Stimulated activated CD8-positive, alpha-beta memory T cell treated with anti-CD3 and anti-CD28 coated beads, Interleukin-12 subunit alpha, Interleukin-12 subunit beta, amount 100 ng/mL, for 24 hours (primary cell): ENCODE results near the gene IFT27.
A peak's percentile ranks its signal among the peaks of the same experiment; 100 is the strongest.

ENCODE experiments used
- DNase-seq: peaks from one replicate; pipeline ENCODE4 v3.0.0-alpha.2; 2020; ENCODE audit errors: extremely low read depth

The IFT27 gene

DNA sequence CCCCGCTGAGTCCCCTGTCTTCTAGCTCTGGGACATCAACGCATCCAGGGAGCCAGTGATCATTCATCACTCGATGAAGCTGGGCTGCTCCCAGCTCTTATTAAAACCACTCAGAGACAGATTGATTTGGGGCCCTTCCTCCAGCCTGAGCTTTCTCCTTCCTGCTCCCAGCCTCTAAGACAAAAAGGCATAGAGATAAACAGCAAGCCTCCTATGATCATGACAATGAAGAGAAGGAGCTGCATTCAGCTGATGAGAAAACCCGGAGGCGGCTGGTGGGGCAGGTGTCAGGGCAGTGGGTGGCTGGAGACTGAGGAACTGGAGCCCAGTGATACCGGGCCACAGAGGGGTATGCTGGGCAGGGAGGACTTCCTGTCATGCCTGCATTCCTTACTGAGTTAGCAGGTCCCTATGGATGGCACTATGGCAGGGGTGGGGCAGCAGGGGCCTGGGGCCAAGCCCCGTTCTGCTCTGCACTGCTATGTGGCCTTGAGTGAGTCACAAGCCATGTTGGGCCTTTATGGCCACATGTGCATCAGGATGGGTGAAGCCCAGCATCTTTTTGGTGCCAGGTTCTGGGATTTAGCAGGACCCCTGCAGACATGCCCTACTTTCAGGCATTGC is 20.7 kb upstream of the IFT27 start:
- no peak for DNase-seq

DNA sequence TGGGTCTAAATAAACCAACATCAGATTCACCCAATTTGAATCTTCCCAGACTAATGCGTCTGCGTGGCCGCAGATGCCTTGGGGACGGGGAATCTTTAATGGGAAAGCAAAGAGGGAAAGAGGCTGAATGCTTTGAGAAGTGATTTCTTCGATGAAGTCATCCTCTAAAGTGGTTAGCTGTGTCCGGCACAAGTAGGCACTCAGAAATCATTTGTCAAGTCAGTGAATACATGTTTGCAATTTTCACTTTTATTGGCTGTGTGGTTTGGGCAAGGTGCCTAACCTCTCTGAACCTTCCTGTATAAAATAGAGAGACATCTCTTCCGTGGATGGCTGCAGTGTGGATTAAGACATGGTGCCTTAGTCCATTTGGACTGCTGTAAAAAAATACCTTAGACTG is 19.7 kb upstream of the IFT27 start:
- no peak for DNase-seq

DNA sequence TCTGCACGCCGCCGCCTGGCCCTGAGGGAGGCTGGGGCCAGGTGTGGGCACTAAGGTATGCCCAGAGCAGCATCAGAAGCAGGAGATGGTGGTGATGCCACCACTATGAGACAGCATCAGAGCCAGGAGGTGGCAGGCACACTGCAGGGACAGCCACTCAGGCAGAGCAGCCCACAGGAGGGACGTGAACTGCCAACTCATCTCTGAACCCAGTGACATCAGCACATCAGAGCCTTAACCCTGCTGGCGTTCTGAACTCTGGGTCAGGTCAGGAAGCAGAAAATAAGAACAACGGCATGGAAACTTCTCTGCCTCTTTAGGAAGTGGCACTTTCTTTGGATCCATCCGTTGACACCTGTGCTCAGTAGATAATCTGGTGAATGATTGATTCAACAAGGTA is 14.7 kb upstream of the IFT27 start:
- no peak for DNase-seq

DNA sequence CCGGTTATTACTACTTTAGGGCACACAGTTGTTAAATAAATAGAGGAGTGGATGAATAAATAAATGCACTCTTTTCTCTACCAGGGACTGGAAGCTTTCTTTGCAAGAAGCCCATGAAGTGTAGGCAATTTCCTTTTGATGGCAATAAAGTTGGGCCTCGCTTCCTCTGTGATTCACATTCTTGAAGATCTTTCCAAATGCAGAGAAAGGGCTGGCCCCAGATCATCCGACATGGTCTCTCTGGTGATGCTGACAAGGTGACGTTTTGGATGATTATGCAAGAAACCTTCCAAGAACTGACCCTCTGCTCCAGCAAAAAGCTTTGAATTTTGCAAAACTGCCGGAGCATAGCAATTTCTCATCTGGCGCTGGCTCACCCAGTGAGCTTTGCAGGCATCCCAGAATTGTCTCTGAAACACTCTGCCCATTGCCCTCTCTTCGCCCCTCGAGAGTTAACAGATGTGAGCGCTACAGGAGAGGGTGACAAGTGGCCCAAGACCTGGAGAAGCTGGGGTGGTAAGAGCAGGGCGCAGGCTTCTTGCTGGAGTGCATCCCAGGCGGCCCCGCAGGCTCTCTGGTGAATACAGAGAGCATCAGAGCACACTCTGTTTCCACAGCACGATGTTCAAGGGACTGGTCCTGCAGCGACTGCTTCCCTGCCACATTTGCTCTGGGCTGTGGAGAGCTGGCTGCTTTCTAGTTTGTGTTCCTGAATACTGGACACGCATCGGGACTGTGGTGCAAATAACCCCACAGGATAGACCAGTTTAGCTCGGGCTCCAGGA is 11.5 kb upstream of the IFT27 start:
- DNase-seq: no peak

DNA sequence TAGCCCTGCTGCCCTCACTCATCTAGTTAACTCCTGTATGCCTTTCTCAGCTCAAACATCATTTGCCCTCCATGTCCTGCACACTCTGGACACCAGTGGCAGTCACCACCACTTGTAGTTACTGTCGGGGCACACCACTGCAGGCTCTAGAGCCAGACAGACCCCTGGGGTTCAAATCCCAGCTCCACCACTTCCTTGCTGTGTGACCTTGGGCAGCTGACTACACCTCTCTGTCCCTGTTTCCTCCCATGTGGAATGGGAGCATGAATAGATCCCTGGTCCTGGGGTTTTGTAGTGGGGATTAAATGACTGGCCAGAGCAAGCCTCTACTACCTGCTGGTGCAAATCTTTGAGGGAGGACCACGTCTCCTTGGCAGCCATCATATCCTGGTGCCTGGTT is 7.8 kb upstream of the IFT27 start:
- DNase-seq: no peak

DNA sequence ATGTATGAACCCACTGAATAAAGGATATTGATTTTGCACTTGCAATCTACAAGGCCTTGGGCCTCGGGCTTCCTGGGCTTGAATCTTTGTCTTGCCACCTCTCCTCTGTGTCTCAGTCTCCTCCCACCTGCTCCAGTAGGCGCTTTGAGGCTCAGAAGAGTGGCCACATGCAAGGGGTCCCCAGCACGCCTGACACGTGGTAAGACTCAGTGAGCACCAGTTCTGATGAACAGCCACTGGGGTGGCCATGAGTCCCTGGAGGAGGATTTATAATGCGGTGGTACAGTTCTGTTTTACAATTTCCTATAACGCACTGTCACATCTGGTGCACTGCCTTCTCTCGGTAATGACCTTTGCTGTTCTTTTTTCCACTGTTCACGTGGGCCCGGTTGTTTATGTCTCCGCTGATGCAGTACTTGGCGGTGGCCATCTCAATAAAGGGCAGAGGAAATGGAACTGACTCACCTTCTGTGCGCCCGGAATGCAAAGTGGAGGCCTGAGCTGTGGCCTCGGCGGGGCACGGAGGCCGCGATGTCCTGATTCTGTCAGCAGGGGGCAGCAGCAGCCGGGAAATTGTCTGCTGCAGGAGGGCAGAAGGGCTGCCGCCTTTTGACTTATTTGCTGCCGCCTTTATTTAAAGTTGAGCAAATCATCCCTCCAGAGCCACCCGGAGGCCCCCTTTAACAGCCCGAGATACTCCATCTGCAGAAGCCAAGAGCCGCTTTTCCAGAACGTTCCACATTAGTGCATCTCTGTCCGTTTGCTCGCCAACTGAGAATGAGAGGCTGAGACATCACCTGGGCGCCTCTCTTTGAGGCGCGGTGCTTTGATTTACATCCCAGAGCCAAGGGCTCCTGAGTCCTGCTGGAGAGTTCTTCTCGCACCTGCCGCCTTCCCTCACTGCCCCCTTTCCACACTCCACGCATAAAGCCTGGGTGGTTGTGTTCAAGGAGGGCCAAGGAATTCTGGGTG is 6.0 kb upstream of the IFT27 start:
- peak; percentile 52 for DNase-seq

DNA sequence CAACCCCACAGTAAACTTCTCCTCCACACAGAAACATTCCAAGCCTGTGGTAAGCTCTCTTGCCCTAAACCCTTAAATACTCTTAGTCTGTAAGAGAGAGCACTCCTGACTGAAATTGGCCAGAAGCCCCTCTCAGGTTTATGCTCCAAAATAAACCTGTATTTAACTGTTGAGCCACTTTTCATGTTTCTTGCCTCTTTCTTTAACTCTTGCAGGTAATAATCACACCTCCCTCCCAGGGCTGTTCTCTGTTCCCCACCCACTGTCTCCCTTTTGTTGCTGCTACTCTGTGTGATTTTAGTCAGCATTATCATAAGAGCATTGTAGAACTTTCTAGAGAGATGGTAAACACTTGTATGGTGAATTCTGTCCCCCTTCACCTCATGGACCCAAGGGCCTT is 2.1 kb upstream of the IFT27 start:
- DNase-seq: no peak

DNA sequence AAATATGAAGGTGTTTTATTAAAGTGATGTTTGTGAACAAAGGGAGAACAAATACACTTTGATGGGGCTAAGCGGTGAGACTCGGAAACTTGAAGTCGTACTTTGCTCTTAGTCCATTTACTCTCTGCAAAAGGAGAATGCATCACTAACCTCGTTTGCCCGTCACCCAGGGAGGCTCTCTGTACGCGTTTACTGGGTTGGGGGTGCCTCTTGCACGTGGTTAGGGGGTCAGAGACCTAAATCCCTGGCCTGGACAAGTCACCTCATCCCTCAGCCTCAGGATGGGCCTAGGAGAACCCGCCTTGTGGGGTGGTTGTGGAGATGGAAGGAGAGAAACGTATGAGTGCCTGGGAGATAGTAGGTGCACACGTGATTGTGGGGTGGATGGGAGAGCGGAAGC is 803 bp upstream of the IFT27 start:
- no peak for DNase-seq

DNA sequence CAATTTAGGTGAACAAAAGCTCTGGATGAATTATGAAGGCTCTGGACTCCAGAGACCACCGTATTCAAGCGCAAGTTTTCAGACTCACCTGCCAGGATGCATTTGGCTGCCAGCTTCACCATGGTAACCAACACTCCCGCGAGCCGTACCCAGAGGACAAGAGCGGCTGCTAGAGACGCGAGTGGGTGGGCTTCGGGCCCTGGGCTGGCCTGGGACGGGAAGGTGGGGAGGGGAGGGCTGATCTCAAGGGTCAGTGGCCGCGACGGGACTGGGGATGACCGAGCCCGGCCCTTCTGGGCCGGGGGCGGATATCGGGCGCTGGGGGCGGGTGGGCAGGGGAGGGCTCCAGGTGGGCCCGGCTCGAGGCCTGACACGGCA is 344 bp downstream of the IFT27 start:
- no peak for DNase-seq

DNA sequence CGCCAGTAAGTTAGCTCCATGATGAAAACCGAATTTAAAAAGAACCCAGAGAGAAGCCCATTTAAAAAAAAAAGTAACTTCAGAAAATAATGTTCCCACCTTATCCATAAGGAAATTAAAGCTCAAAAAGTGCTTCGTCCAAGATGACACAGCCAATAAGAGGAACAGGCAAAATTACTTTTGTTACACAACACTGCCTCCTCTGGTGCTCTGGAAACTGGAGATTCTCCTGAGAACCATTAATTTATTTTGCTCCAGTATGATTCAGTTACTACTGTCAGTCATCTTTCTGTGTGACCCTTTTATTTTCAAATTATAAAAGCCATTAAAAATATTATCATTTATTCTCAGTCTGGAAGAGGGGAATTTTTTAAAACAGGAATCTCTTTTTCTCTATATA is 2.0 kb downstream of the IFT27 start:
- no peak for DNase-seq

DNA sequence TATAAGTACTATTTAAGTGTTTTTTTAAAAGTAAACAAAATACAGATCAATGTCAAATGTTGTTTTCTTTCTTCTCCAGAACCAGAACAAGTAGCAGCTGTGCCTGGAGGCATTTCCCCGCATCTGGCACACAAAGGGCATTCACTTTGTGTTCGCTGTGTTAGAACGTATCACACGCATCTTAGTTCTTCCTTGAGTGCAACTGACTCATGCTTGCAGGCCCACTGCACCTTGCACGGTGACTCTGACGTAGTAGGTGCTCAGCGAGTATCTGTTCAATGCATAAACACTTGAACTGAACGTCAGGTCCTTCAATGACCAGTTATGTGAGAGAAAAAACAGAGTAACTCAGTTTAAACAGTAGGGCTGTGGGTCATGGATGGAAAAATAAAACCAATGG is 3.5 kb downstream of the IFT27 start:
- DNase-seq: no peak

DNA sequence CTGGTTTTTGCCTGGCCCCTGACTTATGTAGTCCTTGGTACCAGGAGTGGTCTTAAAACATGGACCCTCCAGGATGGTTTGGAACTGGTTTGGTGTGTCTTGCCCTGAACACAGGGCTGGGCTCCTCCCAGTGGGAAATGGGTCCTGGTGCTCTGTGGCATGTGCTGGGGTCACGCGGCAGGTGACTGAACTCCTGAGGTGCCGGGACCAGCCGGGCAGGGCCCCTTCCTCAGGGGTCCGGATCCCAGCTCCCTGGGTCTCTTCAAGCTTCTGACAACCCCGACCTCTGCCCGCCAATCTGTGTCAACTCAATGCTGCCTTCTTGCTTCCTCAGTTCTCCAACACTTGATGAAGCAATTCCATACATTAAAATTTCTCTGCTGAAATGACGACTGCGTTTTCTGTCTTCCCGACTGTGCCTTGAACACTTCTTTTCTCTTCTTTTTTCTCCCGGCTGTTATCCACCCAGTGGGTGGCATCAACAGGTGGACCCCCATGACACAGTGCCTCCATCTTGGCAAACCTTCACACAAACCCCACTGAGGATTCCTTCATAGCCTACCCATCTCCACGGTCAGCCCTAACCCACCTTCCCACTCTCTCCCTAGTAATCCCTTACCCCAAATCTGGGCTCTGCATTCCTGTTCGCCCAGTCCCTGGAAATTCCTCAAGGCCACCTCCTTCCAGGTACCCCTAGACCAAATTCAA is 4.4 kb downstream of the IFT27 start:
- DNase-seq: no peak

DNA sequence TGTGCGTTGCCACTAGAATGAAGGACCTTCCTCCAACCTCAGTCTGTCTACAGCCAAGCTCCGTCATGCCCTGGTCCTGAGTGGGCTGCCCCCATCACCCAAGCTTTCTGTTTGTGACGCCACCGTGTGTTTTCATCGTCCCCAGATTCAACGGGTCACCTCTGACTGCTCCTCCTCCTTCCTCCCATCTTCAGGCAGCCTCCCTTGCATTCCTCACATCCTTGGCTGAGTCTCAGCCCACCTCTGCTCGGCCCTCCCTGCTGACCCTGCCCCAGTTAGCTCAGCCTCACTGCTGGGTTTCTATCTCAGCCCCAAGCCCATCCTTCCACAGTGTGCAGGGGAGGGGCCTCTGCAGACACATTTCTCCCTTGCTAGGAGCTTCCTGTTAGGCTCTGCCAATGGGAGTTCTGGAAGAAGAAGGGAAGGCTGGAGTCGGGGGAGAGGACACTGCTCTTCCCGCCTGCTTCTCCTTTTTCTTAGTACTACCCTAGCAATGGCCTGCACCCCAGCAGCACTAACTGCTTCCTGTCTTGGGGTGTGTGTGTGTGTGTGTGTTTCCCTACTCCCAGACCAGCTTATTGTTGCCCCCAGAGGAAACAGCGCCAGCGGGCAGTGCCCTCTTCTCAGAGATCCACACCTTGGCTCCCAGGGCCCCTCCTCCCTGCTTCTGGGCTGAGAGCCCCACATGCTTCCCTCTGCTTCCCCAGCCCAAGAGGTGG is 5.2 kb downstream of the IFT27 start:
- DNase-seq: no peak

DNA sequence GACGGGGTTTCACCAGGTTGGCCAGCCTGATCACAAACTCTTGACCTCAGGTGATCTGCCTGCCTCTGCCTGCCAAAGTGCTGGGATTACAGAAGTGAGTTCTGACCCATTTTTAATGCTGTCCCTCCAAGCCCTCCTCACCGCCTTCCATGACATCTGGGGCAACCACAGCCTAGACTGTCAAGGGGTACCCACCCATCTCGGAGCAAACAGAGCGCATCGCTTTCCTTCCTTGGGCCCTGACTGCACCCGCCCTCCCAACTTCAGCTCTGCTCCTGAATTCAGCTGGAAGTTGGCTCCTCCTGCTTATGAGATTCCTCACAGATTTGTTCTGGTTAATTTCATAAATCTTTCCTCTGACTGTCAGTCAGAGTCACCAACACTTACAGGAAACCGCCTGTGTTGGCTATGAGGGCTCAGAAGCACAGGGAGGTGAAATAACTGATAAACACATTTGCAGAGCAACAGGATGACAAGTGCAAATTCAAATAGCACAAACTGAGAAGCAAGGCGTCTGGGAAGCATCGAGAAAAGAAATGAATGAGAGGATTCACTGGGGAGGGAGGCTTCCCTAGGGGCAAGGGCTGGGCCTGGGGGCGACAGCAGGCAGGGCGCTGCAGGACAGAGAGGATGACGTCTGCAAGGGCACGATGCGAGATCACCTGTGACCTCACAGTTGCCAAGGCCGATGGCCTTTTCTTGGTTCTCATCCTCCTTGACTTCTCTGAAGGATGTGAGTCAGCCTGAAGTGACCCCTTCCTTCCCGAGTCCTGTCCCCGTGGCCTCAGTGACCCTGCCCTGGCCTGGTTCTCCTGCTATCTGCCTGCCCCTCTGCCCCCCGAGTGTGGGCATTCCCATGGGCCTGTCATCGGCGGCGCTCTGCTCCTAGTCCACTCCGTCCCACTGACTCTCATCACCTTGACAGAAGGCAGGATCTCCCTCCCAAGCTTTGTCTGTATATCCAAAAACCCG is 6.1 kb downstream of the IFT27 start:
- no peak for DNase-seq

DNA sequence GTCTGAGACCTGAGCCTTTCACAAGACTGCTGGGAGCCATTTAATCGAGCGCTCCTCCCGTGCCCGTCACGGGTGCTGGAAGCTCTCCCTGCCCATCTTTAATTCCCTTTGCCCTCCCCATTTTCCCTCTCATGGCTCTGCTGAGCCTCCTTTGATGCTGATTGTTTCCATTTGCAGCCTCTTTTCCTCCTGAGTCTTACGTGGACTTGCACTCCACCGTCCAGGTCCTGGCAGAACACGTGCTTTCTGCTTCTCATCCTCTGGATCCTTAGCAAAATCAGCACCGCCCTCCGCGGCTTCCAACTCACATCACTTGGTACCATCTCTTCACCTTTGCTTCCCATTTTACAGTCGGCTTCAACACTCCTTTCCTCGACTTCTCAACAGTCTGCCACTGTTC is 7.3 kb downstream of the IFT27 start:
- DNase-seq: no peak

DNA sequence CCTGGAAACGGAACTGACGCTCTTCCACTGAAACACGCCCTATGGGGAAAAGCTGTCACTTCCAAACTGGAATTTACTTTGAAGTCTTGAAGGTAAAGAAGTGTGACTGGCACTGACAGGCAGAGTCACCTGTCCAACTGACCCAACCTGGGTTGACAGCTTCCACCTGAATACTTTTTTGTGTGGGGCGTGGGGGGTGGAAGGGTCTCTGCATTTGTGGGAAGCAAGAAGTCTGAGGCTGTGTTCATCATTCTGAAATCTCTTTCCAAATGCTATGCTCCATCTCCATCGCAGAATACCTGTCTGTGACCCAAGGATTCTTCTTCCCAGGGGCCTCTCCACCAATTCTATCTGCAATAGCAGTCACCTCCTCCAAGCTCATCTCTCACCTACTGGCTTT is 7.8 kb downstream of the IFT27 start:
- no peak for DNase-seq

DNA sequence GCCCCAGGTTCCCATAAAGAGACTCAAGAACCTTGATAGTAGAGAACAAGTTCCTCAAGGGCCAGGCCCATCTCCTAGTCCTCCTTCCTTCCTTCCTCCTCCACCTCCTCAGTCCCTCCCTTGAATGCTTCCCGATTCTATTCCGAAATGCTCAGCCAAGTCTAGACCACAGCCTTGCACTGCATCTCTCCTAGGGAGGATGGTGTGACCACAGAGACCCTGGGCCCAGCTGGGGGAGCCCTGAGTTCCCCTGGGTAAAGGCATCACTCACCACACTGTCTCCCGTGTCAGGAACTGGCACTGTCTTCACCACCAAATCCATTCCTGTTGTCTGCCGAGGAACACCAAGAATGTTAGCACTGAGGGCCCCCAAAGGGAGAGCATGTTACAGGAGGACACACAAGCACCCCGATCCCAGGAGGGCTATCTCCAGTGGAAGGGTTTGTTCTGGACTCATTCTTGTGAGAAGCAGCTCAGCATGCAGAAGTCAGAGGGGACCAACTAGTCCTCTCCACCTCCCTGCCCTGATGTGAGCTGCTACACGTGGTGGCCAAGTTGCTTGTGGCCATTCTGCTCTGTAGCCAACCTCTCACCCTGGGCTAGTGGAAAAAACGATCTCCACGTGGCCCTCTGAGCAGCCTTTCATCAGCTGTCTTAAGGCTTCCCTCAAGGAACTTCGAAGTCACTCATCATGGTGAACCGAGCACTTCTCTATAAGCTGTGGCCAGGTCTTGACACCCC is 8.7 kb downstream of the IFT27 start:
- DNase-seq: no peak

DNA sequence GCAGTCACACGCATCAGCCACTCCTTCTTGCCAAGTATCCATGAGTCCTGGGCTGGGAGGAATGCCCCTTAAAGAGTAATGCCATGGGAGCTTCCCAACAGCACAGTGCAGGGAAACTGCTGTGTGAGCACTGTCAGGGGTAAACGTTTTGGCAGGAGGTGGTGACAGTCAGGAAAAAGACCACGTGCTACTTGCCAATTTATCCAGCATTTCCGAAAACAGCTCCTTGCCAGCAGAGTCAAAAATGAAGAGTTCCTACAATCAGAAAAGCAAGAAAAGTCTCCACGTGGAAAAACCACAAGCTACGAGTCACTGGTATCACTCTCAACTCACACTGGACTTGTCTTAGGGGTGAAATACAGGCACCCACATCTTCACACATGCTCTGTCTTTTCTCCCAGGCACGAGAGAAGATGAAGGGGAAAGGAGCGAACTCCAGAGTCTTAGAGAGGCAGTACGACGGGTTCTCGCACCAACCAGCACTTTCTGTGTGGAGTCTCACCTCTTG is 9.9 kb downstream of the IFT27 start:
- DNase-seq: no peak
